GM15510 (cell line): ENCODE results near the gene AGPAT4.

Experiments used
- POLR2A ChIP-seq: IDR thresholded peaks from 3 replicates; pipeline ENCODE4 v1.6.1; 2011; ENCODE audit warnings: borderline replicate concordance; ENCODE audit not compliant: insufficient read length; ENCODE audit errors: extremely low read depth

Gene AGPAT4

DNA sequence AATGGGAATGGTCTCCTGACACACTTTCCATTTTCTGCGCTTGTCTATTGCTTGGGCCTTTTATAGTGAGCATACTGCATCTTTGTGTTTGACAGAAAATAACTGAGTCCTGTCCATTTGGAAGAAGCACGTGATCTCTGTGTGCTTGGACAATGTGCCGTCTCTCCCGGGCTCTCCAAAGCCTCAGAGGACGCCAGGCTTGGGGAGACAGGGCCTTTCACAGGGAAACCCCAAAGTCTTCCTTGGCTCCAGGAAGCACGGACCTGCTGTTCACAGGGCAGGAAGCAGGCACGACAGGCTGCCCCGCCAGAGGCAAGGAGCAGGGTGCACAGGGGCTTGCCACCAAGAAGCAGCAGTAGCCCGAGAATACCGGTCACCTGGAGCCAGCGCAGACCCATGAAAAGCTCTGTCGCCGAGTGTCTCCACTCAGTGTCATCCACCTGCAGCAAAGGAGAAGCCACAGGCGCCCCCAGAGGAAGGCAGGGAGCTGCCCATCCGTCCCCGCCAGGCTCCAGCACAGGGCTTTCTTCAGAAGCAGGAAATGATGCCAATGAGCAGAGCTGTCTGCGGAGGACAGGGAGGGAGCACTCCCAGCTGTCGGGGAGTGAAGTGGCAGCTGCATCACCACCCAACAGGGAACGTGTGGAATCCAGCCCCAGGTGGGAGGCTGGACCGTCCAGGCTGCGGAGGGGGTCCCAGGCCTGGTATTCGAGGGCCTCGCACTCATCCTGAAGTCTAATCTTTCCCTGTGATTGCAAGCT, 135.1 kb downstream of the AGPAT4 start:
- no peak for TF ChIP-seq POLR2A

DNA sequence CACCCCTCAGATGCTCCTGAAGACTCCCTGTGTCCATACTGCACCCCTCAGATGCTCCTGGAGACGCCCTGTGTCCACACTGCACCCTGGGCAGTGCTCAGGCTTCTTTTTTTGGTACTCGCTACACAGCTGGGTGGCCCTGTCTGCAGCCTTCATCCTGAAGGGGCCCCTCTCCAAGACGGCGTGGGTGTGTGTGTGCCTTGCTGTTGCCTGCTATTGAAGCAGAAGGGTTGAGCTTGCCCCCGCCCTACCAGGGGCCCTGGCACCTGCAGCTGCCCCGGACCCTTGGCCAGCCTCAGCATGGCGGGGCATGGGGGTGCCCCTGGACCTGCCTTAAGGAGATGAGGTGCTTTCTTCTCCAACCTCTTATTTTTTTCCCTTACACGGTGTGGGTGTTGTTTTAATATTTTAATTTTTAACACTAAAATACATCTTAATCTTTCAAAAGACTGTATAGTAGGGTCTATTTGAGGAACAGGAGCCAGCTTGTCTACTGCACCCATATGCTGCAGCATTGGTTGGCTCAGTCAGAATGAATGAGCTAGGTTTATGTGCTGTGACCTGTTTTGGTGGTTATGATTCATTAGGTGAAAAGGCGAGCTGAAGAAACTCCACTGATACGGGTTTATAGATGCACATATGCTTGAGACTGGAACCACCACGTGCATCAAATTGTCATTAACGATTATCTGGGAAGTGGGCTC, 135.9 kb downstream of the AGPAT4 start:
- TF ChIP-seq POLR2A: no peak

DNA sequence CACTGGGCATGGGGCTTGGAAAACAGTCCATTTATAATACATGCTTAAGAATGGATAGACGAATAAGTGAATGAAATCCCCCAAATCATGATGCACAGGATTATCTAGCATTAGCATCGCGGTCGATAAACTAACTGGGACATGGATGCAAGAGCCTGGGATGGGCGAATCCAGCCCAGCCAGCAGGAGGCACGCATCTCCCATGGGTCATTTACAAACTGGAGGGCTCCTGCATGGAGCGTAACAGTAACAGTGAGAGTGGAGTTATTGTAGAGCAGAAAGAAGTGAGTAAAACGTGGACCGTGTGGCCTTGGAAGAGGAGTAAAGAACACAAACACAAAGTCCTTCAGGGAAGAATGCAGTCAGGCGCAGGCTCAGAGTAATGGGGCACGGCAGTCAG, 136.5 kb downstream of the AGPAT4 start:
- no peak for TF ChIP-seq POLR2A

DNA sequence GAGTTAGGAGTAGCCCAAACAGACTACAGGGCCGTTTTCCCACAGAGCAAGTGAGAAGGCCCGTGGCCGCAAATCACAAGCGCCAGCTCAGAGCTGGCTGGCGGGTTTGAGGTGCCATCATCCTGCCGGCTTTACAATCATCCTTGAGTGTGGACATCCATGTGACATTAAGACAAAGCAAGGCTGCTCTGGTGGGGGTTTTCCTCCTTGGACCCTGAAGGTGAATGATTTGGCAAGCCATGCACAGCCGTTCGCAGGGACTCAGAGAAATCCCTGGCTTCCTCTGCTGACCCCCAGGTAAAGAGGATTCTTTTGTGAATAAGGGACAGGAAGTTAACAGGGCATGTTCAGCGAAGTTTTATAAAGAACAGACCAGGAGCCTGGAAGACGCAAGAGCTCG, 137.2 kb downstream of the AGPAT4 start:
- TF ChIP-seq POLR2A: no peak

DNA sequence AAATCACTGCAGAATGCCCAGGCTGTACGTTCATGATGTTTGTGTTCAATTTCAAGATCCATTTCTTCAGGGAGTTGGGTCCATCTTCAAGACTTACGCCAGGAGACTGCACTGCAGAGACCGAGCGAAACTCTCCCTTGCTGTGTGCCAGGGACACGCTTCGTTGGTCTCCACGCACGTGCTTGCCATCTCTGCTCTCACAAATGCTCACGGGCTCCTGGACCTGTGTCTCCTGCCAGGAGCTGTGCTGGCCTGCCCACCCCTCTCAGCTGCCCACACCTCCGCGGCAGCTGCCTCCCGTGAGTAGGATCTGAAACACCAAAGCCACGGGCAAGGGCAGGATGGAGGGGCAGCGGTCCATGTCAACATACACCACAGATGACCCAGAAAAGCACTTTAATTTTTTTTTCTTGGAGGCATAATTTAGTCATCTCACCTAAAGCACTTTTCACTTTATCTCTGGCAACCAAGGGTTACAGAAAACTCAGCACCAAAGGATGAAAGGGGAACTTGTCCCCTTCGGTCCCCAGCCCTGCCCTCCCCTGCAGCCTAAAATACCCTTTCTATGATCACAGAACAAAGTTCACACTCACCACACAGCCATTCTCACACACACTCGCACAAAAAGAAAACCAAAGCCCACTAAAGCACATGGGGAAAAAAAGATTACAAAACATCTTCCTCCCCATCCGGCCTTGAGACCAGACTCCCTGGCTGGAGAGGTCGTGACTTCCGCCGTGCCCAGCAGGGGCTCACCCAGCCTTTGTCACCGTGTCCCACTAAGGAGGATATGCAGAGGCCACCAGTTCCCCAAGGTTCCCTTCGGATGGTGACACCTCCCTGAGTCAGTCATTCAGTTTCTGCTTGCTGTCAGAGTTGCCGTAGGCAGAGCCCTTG, 137.9 kb downstream of the AGPAT4 start:
- no peak for TF ChIP-seq POLR2A

DNA sequence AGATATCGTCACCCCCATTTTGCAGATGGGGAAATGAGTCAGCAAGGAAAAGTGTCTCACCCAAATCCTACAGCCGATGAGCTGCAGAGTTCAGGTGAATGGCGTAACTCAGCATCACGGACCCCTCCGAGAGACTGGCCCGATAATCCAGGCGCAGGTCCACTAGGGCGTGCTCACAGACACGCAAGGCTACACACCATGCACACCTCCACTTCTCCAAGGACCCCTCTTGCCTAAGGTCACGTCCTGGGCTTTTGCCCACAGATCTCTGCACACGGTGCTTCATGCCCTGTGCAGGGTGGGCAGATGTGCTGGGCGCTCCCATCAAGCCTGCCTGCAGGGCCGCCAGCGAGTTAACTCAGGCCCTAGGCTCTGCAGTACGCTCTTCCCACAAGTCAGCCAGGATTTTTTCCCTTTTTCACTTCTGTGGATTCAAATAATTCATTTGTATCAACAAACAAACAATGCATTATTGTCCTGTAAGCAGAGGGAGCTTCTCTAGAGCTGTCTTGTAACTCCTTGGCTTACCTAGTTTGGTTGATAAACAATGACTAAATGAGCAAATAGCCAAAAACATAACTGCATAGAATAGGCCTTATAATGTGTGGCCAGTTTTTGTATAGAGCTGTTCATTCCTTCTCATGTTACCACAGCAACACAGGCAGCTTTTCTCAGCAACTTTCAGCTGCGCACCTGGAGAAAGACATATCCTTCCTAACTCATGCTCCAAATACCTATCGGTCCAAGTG, 139.1 kb downstream of the AGPAT4 start:
- no peak for TF ChIP-seq POLR2A

DNA sequence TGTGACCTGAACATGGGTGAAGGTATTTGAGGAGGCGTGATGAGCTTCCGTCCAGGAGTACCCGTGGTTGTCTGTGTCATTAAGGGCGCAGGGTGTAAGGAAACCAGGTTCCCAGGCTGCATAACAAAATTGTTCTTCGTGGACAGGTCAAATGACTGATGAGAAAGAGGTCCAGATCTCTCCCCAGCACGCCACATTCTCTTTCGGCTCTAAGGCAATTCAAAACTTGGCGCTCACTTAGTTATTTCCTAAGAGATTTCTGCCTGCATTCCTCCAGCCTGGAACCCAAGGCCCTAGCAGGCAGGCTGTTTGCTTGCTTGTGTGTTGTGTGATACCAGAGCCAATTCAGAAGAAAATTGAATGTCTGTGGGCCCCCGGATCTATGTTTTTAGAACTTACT, 139.9 kb downstream of the AGPAT4 start:
- TF ChIP-seq POLR2A: no peak

DNA sequence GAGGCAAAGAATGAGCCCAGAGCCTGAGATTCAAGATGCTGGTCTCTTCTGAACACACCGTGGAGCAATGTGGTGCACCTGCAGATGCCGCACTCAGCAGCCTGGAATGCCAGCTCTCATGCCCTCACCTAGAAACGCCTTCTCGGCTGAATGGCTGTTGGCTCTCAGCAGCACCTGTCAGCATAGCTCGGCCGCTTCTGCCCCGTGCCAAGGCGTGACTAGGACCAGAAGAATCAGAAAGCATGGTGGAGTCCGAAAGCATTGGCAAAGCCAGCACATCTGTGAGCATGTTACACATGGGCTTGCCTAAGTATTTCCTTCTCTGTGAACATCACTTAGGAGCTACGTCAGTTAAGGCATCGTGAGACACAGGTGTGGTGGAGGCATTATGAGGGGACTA, 141.5 kb downstream of the AGPAT4 start:
- no peak for TF ChIP-seq POLR2A

DNA sequence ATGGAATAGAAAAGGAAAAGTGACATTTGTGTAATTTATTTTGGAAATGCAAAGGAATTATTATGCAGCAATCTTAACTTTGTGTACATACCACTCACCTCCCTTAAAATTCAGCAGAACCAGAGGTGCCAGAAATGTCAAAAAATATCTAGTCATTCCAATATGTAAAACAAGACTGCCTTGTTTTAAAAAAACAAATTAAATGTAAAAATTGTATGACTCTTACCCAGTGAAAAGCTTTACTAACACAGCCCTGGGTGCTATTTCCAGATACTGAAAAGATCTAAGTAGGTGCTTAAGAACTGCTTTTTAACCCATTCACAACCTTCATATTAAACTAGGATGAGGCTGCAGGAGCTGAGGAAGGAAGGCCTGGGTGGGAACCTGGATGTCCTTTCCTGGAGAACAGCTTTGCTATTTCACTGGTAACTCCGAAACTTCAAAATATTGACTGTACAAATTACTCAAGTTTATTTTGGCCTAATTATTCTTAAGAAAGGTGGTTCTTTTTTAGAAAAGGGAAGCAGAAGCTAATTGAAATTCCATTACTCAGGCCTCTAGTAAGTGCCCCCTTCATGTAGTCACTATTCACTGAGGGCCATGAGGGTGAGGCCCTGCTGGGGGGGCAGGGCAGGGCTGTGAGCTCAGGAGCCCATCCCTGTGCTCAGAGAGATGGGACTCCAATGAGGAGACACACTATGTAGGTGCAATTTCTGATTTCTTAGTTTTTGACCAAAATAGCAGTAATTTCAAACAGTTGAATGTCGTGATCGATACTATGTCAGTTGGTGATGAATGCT, 142.7 kb downstream of the AGPAT4 start:
- no peak for TF ChIP-seq POLR2A

DNA sequence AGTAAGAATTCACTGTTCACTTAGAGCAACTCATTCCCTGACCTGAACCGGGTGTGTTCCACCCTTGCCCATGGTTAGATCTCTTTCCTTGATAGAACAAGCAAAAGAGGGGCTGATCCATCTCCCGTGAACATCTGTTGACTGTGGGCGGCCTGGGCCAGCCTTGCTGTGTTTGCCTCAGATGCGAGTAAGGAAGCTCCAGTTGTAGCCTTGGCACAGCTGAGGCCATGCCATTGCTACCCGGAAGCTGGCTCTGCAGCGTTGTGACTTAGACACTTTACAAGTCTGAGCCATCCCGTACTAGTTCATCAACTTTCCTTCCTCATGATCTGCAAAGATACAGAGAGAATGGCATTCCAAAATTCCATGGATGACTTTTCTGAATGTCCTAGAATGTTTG, 143.3 kb downstream of the AGPAT4 start:
- TF ChIP-seq POLR2A: no peak

DNA sequence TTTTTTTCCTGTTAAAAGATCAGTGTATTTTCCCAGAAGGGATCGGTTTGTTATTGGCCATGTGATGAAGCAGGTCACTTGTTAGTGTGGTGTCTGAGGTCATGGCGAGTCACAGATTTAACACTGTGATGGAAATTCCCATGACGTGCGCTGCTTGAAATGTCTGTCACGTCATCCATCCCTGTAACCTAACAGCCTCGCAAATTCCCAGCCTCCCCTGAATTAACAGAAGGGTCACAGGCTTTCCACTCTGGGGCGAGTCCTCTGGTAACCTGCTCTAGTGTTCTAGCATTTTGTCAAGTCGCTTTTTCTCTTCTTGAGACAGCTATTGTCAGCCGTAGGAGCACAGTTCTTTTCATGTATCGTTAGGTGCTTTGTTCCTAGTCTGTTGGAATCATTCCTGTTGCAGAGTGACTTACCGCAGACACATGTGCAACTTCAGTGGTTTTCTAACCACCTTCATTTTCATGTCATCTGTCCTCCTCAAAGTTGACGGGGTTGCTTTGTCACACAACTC, 145.1 kb downstream of the AGPAT4 start:
- TF ChIP-seq POLR2A: no peak

DNA sequence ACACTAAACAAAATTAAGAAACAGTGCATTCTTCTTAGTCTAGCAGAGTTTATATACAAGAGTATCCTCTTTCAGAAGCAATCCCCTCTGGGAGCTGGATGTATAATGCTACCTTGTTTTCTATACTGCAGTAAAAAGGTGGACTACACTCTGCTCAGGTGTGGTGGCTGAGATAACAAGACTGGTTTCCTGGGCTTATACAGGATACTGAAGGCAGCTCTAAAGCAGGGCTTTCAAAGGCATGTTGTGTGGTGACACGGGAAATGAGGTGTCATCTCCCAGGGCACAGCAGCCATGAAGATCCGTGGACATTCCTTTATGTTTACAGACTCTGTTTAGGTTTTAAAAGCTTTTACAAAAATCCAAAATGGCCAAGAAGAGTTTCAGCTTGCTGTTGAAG, 145.6 kb downstream of the AGPAT4 start:
- TF ChIP-seq POLR2A: no peak

DNA sequence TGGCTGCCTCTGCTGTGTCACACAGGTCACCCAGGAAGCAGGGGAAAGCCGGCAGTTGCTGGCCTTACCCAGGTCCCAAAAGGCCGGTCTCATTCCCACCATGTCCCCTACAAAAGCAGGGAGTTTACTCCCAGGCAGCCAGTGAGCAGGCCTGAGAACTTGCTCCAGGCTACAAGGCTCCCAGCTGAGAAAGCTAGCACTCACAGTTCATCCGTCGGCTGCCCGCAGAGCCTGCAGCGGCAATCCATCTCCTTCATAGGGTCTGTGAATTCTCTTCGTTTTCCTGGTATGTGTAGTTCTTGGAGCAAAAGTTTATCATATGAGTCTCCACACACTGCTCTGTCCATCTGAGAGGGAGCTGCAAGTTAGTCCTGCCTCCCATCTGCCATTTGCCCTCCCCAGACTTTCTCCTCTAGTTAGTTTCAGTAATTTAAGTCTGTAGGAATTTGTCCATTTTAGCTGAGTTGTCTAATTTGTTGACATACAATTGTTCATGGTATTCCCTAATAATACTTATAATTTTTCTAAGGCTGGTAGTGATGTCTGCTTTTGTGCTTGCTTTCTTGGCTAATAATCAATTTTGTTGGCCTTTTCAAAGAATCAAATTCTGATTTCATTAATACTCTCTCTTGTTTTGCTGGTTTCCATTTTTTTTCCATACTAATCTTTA, 146.7 kb downstream of the AGPAT4 start:
- TF ChIP-seq POLR2A: no peak

DNA sequence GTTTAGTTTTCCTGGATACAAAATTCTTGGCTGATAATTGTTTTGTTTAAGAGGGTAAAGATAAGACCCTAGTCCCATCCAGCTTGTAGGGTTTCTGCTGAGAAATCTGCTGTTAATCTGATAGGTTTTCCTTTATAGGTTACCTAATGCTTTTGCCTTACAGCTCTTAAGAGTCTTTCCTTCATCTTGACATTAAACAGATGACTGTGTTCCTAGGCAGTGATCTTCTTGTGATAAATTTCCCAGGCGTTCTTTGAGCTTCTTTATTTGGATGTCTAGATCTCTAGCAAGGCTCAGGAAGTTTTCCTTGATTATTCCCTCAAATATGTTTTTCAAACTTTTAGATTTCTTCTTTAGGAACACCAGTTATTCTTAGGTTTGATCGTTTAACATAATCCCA, 148.3 kb downstream of the AGPAT4 start:
- no peak for TF ChIP-seq POLR2A

DNA sequence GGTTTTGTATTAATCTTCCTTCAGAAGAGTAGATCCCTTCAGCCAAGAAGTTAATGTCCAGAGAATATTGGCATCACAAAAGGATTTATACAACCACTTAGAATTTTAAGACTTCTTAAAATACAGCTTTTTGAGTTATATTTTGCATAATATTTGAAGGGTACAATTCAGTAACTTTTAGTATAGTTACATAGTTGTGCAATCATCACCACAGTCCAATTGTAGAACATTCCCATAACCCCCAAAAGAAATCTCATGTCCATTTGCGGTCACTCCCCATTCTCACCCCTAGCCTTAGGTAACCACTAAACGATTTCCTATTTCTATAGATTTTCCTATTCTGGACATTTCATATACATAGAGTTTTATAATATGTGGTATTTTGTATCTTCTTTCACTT, 155.9 kb downstream of the AGPAT4 start:
- TF ChIP-seq POLR2A: no peak
